ENCODE measurements around the gene PLCL1. TPM values are rescaled to one million over a fixed set of nuclear protein-coding genes. Genes with fewer than 3 reads are reported as not detected.

The PLCL1 gene
- total RNA-seq, 4 donors from 2014 or later = 0.34 to 4.2 (median 1.2) TPM

DNA sequence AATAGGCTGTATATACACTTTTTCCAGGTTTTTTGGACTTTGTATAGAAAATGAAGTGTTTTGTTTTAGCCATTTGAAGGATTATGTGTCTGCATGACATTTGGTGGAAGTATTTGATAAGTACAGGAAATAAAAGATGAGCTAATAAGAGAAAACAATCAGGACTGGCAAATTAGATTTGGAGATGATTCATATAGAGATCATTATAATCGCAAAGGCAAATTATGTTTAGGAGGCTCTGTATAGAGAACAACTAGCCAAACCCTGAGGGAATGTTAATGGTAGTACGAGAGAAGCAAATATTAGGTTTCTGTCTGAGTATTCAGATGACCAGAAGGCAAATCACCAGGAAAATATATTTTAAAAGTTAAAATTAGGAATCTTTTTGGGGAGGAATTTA lies 41.7 kb downstream of the PLCL1 start:
- intact Hi-C loops (cut with DNase I) = no loop called here
- Histone ChIP-seq H3K4me3 (no peak overlapping the region), H3K27ac (no peak overlapping the region), H3K36me3 (no peaks in the 10 kb centered on the region), H3K4me1 (no peaks in the 10 kb centered on the region), H3K9me3 (no peaks in the 10 kb centered on the region), H3K27me3 (no peaks in the 10 kb centered on the region)
- 40 to 44% methylated on average over 2 of the region's 2 CpGs for WGBS, 2 donors
- DNase-seq = no peak
- TF ChIP-seq POLR2A (IDR thresholded peaks at IDR 0.05) = no peak
- TF ChIP-seq, protein P1, sequence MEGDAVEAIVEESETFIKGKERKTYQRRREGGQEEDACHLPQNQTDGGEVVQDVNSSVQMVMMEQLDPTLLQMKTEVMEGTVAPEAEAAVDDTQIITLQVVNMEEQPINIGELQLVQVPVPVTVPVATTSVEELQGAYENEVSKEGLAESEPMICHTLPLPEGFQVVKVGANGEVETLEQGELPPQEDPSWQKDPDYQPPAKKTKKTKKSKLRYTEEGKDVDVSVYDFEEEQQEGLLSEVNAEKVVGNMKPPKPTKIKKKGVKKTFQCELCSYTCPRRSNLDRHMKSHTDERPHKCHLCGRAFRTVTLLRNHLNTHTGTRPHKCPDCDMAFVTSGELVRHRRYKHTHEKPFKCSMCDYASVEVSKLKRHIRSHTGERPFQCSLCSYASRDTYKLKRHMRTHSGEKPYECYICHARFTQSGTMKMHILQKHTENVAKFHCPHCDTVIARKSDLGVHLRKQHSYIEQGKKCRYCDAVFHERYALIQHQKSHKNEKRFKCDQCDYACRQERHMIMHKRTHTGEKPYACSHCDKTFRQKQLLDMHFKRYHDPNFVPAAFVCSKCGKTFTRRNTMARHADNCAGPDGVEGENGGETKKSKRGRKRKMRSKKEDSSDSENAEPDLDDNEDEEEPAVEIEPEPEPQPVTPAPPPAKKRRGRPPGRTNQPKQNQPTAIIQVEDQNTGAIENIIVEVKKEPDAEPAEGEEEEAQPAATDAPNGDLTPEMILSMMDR (IDR thresholded peaks at IDR 0.05) = no peak

DNA sequence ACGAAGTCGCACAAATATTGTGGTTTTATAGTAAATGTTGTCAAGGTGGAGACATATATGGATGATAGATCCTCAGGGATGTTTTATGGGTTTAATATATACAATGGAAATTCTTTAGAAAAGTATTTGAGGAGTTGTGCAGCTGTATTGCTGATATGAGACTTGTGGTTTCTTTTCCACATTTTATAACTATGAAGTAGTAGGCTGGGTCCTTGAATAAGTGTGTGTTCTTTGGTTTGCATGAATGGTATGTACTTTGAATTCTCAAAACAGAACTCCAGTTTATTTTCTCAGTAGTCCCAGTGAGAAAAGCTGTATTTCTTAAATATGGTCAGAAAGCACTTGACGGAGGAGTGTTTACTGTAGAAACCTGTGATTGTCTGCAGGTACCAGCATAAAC lies 42.4 kb downstream of the PLCL1 start:
- H3K4me1 ChIP-seq = no peaks in the 10 kb centered on the region
- intact Hi-C loops (cut with DNase I) = no loop called here
- H3K4me3 ChIP-seq = no peak overlapping the region
- no peaks in the 10 kb centered on the region for H3K27me3 ChIP-seq
- TF ChIP-seq, protein P1 (IDR thresholded peaks at IDR 0.05) = no peak
- TF ChIP-seq POLR2A (IDR thresholded peaks at IDR 0.05) = no peak
- H3K27ac ChIP-seq = no peak overlapping the region
- H3K9me3 ChIP-seq = no peaks in the 10 kb centered on the region
- H3K36me3 ChIP-seq = no peaks in the 10 kb centered on the region
- DNase-seq = no peak
- WGBS, 2 donors = 71 to 85% methylated on average over 2 to 3 of the region's 3 CpGs

DNA sequence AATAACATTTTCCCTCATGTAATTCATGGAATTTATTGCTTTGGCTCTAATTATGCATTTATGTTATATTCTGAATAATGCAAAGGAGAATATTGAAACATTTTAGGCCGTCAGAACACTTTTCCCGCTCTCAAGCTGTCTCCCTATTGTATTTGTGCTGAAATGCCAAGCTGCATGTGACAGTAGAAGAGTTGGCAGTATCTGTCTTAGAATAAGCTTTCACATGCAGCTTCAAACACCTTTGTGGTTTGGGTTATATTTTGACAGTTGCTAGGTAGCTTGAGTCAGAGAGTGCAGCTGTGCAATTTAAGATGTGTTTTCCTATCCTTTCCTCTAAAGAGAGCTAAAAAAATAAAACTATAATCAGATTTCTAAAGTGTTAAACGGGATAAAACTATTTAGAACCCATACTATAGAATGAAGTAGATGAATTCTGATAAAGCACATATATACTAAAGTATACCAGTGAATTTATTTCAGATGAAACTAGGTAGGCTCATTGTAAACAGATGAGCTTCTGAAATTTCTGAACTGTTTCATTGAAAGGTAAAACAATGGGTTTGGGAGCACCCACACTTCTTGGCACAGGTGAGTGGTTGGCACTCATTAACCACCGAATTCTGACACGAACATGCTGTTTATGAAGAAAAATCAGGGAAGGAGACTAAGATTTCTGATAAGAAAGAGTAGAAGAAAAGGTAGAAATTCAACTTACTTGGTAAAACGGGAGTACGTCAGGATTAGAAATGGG lies 43.4 kb downstream of the PLCL1 start:
- H3K27ac ChIP-seq = no peak overlapping the region
- H3K27me3 ChIP-seq = no peaks in the 10 kb centered on the region

DNA sequence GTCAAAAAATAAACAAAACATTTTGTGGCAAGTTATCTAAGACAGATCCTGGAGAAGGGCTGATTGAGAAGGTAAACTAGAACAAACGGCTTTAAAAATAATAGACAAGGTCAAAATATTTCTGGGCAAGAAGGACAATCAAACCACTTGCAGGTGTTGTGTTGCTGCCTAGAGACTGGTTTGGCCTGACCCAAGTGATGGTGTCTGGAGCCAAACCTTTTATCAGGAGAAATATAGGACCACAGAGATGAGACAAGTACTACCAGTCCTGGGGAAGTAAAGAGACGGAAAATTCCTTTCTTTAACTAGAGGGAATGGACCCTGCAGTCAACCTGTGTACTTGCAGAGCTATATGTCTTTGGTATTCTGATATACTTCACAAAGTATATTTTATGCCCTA lies 44.2 kb downstream of the PLCL1 start:
- no peaks in the 10 kb centered on the region for H3K9me3 ChIP-seq
- H3K36me3 ChIP-seq = no peaks in the 10 kb centered on the region
- intact Hi-C loops (cut with DNase I) = no loop called here
- WGBS, 2 donors = 69 to 73% methylated on average over 2 of the region's 2 CpGs
- H3K4me3 ChIP-seq = no peak overlapping the region
- no peak for TF ChIP-seq POLR2A (IDR thresholded peaks at IDR 0.05)
- TF ChIP-seq, protein P1 (IDR thresholded peaks at IDR 0.05) = no peak
- H3K27ac ChIP-seq = no peak overlapping the region
- H3K4me1 ChIP-seq = no peaks in the 10 kb centered on the region
- no peaks in the 10 kb centered on the region for H3K27me3 ChIP-seq
- DNase-seq = no peak

More for the DNA sequence above, 43.4 kb downstream of the PLCL1 start:
- Histone ChIP-seq H3K9me3 (no peaks in the 10 kb centered on the region), H3K36me3 (no peaks in the 10 kb centered on the region), H3K4me1 (no peaks in the 10 kb centered on the region), H3K4me3 (no peak overlapping the region)
- TF ChIP-seq, protein P1 (IDR thresholded peaks at IDR 0.05) = no peak
- no peak for TF ChIP-seq POLR2A (IDR thresholded peaks at IDR 0.05)
- DNase-seq = no peak
- intact Hi-C loops (cut with DNase I) = no loop called here
- WGBS, 2 donors = 40 to 58% methylated on average over 7 of the region's 7 CpGs

DNA sequence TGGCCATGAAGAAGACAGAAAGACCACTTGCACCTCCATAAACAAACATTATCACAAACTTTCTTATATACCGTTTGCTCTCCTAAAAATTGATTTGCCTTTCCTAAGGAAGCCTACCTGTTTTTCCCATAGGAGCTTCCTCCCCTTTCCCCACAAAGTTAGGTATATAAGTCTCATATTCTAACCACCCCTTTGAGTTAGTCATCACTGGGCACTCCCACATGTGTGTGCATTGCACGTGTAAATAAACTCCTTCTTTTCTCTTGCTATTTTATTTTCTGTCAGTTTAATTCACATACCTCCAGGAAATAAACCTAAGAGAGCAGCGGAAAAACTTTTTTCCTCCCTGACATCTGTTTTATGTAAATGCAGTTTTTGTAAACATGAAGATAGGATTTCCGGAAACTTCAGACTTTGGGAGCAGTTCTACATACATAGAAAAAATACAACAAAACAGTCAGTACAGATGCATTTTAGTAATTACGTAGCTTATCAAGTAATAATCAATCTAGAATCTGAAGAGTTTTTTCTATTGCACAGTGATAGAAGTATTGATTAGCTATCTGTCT lies 46.6 kb downstream of the PLCL1 start:
- Histone ChIP-seq H3K27me3 (no peaks in the 10 kb centered on the region), H3K36me3 (no peaks in the 10 kb centered on the region), H3K4me1 (no peaks in the 10 kb centered on the region), H3K27ac (no peak overlapping the region), H3K4me3 (no peak overlapping the region), H3K9me3 (no peaks in the 10 kb centered on the region)
- TF ChIP-seq, protein P1 (IDR thresholded peaks at IDR 0.05) = no peak
- no peak for TF ChIP-seq POLR2A (IDR thresholded peaks at IDR 0.05)
- 68% methylated on average over 5 of the region's 5 CpGs for WGBS, 2 donors
- intact Hi-C loops (cut with DNase I) = no loop called here
- DNase-seq = no peak

Data from esophagus squamous epithelium (tissue), 5 donors.